GM23248 (cell line): Measurements from ENCODE around the gene SH3D19. TPM values are rescaled to one million over a fixed set of nuclear protein-coding genes. Genes with fewer than 3 reads are reported as not detected.
A peak's percentile ranks its signal among the peaks of the same experiment; 100 is the strongest.

ENCODE experiments used
- DNase-seq: peaks from one replicate; pipeline ENCODE4 v3.0.0-alpha.2; 2015
- H2AFZ ChIP-seq: fragments of 200-600 bp; sonication (generic); 2 replicates; pipeline ENCODE4 v1.6.1; 2016; ENCODE audit warnings: antibody characterized with exemption
- H3F3A ChIP-seq: fragments of 200-600 bp; sonication (generic); 2 replicates; pipeline ENCODE4 v1.6.1; 2016; ENCODE audit warnings: mild to moderate bottlenecking, antibody characterized with exemption, mixed run types; ENCODE audit not compliant: insufficient read depth
- H3K27ac ChIP-seq: fragments of 200-600 bp; sonication (generic); 2 replicates; pipeline ENCODE4 v1.5.1; 2016; ENCODE audit warnings: mild to moderate bottlenecking
- H3K27me3 ChIP-seq: fragments of 200-600 bp; sonication (generic); replicated peaks from 2 replicates; pipeline ENCODE4 v1.6.1; 2016; ENCODE audit warnings: mild to moderate bottlenecking; ENCODE audit not compliant: insufficient read depth
- H3K36me3 ChIP-seq: fragments of 200-600 bp; sonication (generic); 2 replicates; pipeline ENCODE4 v1.6.1; 2016; ENCODE audit warnings: low read depth, mild to moderate bottlenecking
- H3K4me1 ChIP-seq: fragments of 200-600 bp; sonication (generic); 2 replicates; pipeline ENCODE4 v1.6.1; 2016; ENCODE audit warnings: mild to moderate bottlenecking; ENCODE audit not compliant: insufficient read depth
- H3K4me2 ChIP-seq: fragments of 200-600 bp; sonication (generic); one replicate; pipeline ENCODE4 v1.6.1; 2016; ENCODE audit warnings: mild to moderate bottlenecking; ENCODE audit not compliant: unreplicated experiment
- H3K4me3 ChIP-seq: fragments of 200-600 bp; sonication (generic); 2 replicates; pipeline ENCODE4 v1.5.1; 2016; ENCODE audit warnings: mild to moderate bottlenecking
- H3K79me2 ChIP-seq: fragments of 200-600 bp; sonication (generic); 2 replicates; pipeline ENCODE4 v1.6.1; 2016; ENCODE audit warnings: mild to moderate bottlenecking; ENCODE audit not compliant: insufficient read depth
- H3K9ac ChIP-seq: fragments of 200-600 bp; sonication (generic); 2 replicates; pipeline ENCODE4 v1.6.1; 2016; ENCODE audit warnings: mild to moderate bottlenecking
- H3K9me2 ChIP-seq: fragments of 200-600 bp; sonication (generic); 2 replicates; pipeline ENCODE4 v1.6.1; 2016; ENCODE audit warnings: mixed run types, mild to moderate bottlenecking, moderate library complexity; ENCODE audit not compliant: insufficient read depth
- H3K9me3 ChIP-seq: fragments of 200-600 bp; sonication (generic); one replicate; pipeline ENCODE4 v1.6.1; 2017; ENCODE audit warnings: low read depth
- H4K20me1 ChIP-seq: fragments of 200-600 bp; sonication (generic); 2 replicates; pipeline ENCODE4 v1.6.0; 2016; ENCODE audit not compliant: insufficient read depth
- EZH2 ChIP-seq: fragments of 200-600 bp; sonication (generic); IDR thresholded peaks from 2 replicates; pipeline ENCODE4 v1.6.1; 2018; ENCODE audit warnings: antibody characterized with exemption, mild to moderate bottlenecking; ENCODE audit not compliant: insufficient read depth, poor library complexity, severe bottlenecking
- EZH2phosphoT487 ChIP-seq: fragments of 200-600 bp; sonication (generic); IDR thresholded peaks from 2 replicates; pipeline ENCODE4 v1.6.1; 2018; ENCODE audit warnings: antibody characterized with exemption, moderate library complexity, mild to moderate bottlenecking, low read depth; ENCODE audit not compliant: insufficient read depth
- WGBS, 2 experiments: methylation state at CpG; one replicate each; pipeline ENCODE4 v1.1.6; 2015 to 2017; ENCODE audit warnings: low lambda C conversion rate in 2 of 2, low coverage in 1 of 2; ENCODE audit errors: missing lambda C conversion rate in 2 of 2; 5-methylcytosine and 5-hydroxymethylcytosine counted together
- in situ Hi-C: fragments of 300-500 bp; cut with MboI; formaldehyde crosslinking; loops from 2 replicates; pipeline ENCODE4 v1.15.0; 2020
- polyA plus RNA-seq: library from polyadenylated mRNA; unstranded; fragments of >200 nt; fragmentation: Nextera tagmentation; extraction: Ambion mirVana; gene quantifications from 2 replicates; pipeline ENCODE4 v1.2.1, GENCODE V29; 2016
- total RNA-seq: library from RNA; depleted of rRNA; stranded (reverse); fragments of >200 nt; shearing (Covaris generic); gene quantifications from 2 replicates; pipeline ENCODE4 v1.2.3, GENCODE V29; 2014

Gene SH3D19
- total and polyA plus RNA-seq, 2 experiments from 2014 or later: 29.1 to 47.8 TPM

DNA sequence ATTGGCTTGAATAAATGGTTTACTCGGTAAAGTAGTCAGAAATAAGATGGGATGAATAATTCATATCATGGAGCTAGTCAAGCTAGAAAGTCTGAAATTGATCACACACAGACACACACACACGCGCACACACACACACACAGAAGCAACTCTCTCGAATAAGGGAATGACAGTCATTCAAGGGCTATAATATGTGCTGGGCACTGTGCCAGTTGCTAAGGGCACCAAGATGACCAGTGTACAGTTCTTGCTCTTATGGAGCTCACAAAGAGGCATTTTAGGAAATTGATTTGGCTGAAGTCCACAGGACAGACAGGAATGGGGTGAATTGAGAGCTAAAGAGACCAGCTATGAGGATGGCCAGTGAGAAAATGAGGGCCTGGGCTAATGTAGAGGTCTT lies 34.2 kb upstream of the SH3D19 start:
- TF ChIP-seq EZH2 (no peak), EZH2phosphoT487 (no peak)
- WGBS, 2 experiments: 65 to 70% methylated on average over 4 of the region's 4 CpGs
- Histone ChIP-seq H3F3A (no peaks in the 10 kb centered on the region), H3K9me3 (no peaks in the 10 kb centered on the region), H3K27ac (no peak overlapping the region), H3K36me3 (no peaks in the 10 kb centered on the region), H3K79me2 (no peaks in the 10 kb centered on the region), H2AFZ (no peak overlapping the region), H3K4me3 (no peak overlapping the region), H3K27me3 (no peaks in the 10 kb centered on the region), H3K9me2 (no peaks in the 10 kb centered on the region), H3K9ac (no peak overlapping the region), H3K4me2 (no peak overlapping the region), H3K4me1 (peaks cover 8% of the 10 kb centered on the region; the same call in 1 of the 2 replicates), H4K20me1 (no peaks in the 10 kb centered on the region)
- in situ Hi-C loops: loop anchor here (25.0 kb wide), 2 partner anchors 253 to 1028 kb away; no protein-coding TSS in a partner anchor
- no peak for DNase-seq

- H2AFZ ChIP-seq: no peak overlapping the region
- no peaks in the 10 kb centered on the region for H3K36me3 ChIP-seq
- no peak overlapping the region for H3K4me2 ChIP-seq
- H3K79me2 ChIP-seq: no peaks in the 10 kb centered on the region
- no peak overlapping the region for H3K9ac ChIP-seq
- TF ChIP-seq EZH2phosphoT487 (no peak), EZH2 (no peak)
- H3K4me3 ChIP-seq: no peak overlapping the region
- no peaks in the 10 kb centered on the region for H3K9me2 ChIP-seq
- H3K27me3 ChIP-seq: no peaks in the 10 kb centered on the region
- H4K20me1 ChIP-seq: no peaks in the 10 kb centered on the region
- H3K9me3 ChIP-seq: no peaks in the 10 kb centered on the region
- in situ Hi-C loops: loop anchor here (25.0 kb wide), 2 partner anchors 254 to 1029 kb away; no protein-coding TSS in a partner anchor
- no peak for DNase-seq
- 88% methylated on average over 3 of the region's 3 CpGs for WGBS, 2 experiments
- no peak overlapping the region for H3K27ac ChIP-seq
- H3F3A ChIP-seq: no peaks in the 10 kb centered on the region
- peaks cover 8% of the 10 kb centered on the region; the same call in 1 of the 2 replicates for H3K4me1 ChIP-seq
Measured at GRCh38 chr4:151358266-151358665, 32.9 kb upstream of the SH3D19 start.

- no peaks in the 10 kb centered on the region for H3K36me3 ChIP-seq
- H3K9me2 ChIP-seq: no peaks in the 10 kb centered on the region
- H3K4me1 ChIP-seq: peaks cover 8% of the 10 kb centered on the region; the same call in 1 of the 2 replicates
- no peaks in the 10 kb centered on the region for H3K9me3 ChIP-seq
- H3K27me3 ChIP-seq: no peaks in the 10 kb centered on the region
- TF ChIP-seq EZH2phosphoT487: no peak
- no peak for TF ChIP-seq EZH2
- H3K79me2 ChIP-seq: no peaks in the 10 kb centered on the region
- in situ Hi-C loops: loop anchor here (25.0 kb wide), 2 partner anchors 256 to 1031 kb away; no protein-coding TSS in a partner anchor
- H4K20me1 ChIP-seq: no peaks in the 10 kb centered on the region
- H3F3A ChIP-seq: no peaks in the 10 kb centered on the region
- WGBS, 2 experiments: 67 to 83% methylated on average over 1 of the region's 1 CpG
- H3K4me2 ChIP-seq: no peak overlapping the region
- no peak overlapping the region for H3K27ac ChIP-seq
- H2AFZ ChIP-seq: no peak overlapping the region
- no peak overlapping the region for H3K4me3 ChIP-seq
- H3K9ac ChIP-seq: no peak overlapping the region
- peak; percentile 72 for DNase-seq
Measured at GRCh38 chr4:151356510-151356909, 31.1 kb upstream of the SH3D19 start.

DNA sequence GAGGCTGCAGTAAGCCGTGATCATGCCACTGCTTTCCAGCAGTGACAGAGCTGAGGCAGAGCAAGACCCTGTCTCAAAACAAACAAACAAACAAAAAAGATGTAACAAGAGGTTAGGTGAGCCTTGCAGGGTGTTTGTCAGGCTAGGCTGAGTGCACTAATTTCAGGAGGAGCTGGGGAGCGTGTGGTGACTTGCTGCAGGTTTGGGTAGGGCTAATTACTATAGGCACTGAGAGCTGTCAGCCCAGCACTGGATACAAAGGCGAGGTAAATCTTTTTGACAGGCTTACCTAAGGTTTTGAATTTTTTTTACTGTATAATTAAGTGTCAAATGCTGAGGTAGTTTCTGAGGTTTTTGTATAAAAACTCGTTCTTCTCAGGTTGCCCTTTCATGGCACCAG lies 29.8 kb upstream of the SH3D19 start:
- WGBS, 2 experiments: 68 to 71% methylated on average over 4 of the region's 4 CpGs
- in situ Hi-C loops: loop anchor here (25.0 kb wide), 2 partner anchors 257 to 1032 kb away; no protein-coding TSS in a partner anchor
- no peaks in the 10 kb centered on the region for H3K79me2 ChIP-seq

More for the DNA sequence above, 29.8 kb upstream of the SH3D19 start:
- H3K36me3 ChIP-seq: no peaks in the 10 kb centered on the region
- H3K9ac ChIP-seq: no peak overlapping the region
- H3K4me1 ChIP-seq: peaks cover 8% of the 10 kb centered on the region; the same call in 1 of the 2 replicates
- H3K9me2 ChIP-seq: no peaks in the 10 kb centered on the region
- no peak for DNase-seq
- no peaks in the 10 kb centered on the region for H4K20me1 ChIP-seq
- H3K27ac ChIP-seq: no peak overlapping the region
- no peak overlapping the region for H2AFZ ChIP-seq
- no peaks in the 10 kb centered on the region for H3K9me3 ChIP-seq
- no peak overlapping the region for H3K4me3 ChIP-seq
- H3K4me2 ChIP-seq: no peak overlapping the region
- no peaks in the 10 kb centered on the region for H3K27me3 ChIP-seq
- no peaks in the 10 kb centered on the region for H3F3A ChIP-seq
- TF ChIP-seq EZH2: no peak
- no peak for TF ChIP-seq EZH2phosphoT487
